A172 (cell line): ENCODE measurements around the gene VSTM2B. TPM values are rescaled to one million over a fixed set of nuclear protein-coding genes. Genes with fewer than 3 reads are reported as not detected.

ENCODE experiments used
- DNase-seq: peaks from one replicate; pipeline ENCODE4 v3.0.0-alpha.2; 2015; ENCODE audit warnings: low spot score
- total RNA-seq: library from RNA; depleted of rRNA; stranded (reverse); fragments of >200 nt; shearing (Covaris generic); gene quantifications from 2 replicates; pipeline ENCODE4 v1.2.3, GENCODE V29; 2014

The VSTM2B gene
- total RNA-seq, 1 experiment from 2014 or later, result not detected

GRCh38 chr19:29566496-29567054 is 40.8 kb downstream of the VSTM2B start:
- no peak for DNase-seq

- no peak for DNase-seq
Measured at GRCh38 chr19:29567366-29567915, 41.6 kb downstream of the VSTM2B start.

- DNase-seq, result no peak
Measured at GRCh38 chr19:29568036-29569025, 42.5 kb downstream of the VSTM2B start.

- no peak for DNase-seq
Measured at GRCh38 chr19:29569038-29569911, 43.5 kb downstream of the VSTM2B start.

- no peak for DNase-seq
Measured at GRCh38 chr19:29571181-29571580, 45.4 kb downstream of the VSTM2B start.

- no peak for DNase-seq
Measured at GRCh38 chr19:29573486-29573885, 47.7 kb downstream of the VSTM2B start.

- DNase-seq, result no peak
Measured at GRCh38 chr19:29574510-29574909, 48.7 kb downstream of the VSTM2B start.

- DNase-seq, result peak; percentile 76
Measured at GRCh38 chr19:29576046-29576606, 50.3 kb downstream of the VSTM2B start.

- DNase-seq, result peak; percentile 74
Measured at GRCh38 chr19:29576761-29577648, 51.2 kb downstream of the VSTM2B start.

- no peak for DNase-seq
Measured at GRCh38 chr19:29577649-29577963, 51.8 kb downstream of the VSTM2B start.

- no peak for DNase-seq
Measured at GRCh38 chr19:29578349-29578748, 52.6 kb downstream of the VSTM2B start.

- no peak for DNase-seq
Measured at GRCh38 chr19:29579308-29579910, 53.6 kb downstream of the VSTM2B start.

- DNase-seq, result no peak
Measured at GRCh38 chr19:29581398-29581797, 55.6 kb downstream of the VSTM2B start.

- DNase-seq, result peak; percentile 36
Measured at GRCh38 chr19:29583196-29583999, 57.6 kb downstream of the VSTM2B start.

- no peak for DNase-seq
Measured at GRCh38 chr19:29586401-29586800, 60.6 kb downstream of the VSTM2B start.

- no peak for DNase-seq
Measured at GRCh38 chr19:29587059-29587458, 61.3 kb downstream of the VSTM2B start.

GRCh38 chr19:29587518-29587986 is 61.8 kb downstream of the VSTM2B start:
- DNase-seq, result peak; percentile 90

- DNase-seq, result no peak
Measured at GRCh38 chr19:29588095-29588494, 62.3 kb downstream of the VSTM2B start.

- no peak for DNase-seq
Measured at GRCh38 chr19:29590278-29590677, 64.5 kb downstream of the VSTM2B start.
